Upper lobe of right lung (tissue), 1 donor: ENCODE data around the gene ABI2. TPM values are rescaled to one million over a fixed set of nuclear protein-coding genes. Genes with fewer than 3 reads are reported as not detected.

ENCODE experiments used
- ATAC-seq: fragments of 200-7000 bp; cut with Tn5 transposase; one replicate; pipeline ENCODE4 v1.9.1; 2020; ENCODE audit warnings: mild to moderate bottlenecking, moderate library complexity
- DNase-seq: peaks from one replicate; pipeline ENCODE4 v3.0.0-alpha.2; 2020
- H3K27ac ChIP-seq: fragments of 200-600 bp; one replicate; pipeline ENCODE4 v1.8.0; 2022
- H3K27me3 ChIP-seq: fragments of 200-600 bp; one replicate; pipeline ENCODE4 v1.8.0; 2022; ENCODE audit warnings: mild to moderate bottlenecking
- H3K36me3 ChIP-seq: fragments of 200-600 bp; one replicate; pipeline ENCODE4 v1.8.0; 2022
- H3K4me1 ChIP-seq: fragments of 200-600 bp; one replicate; pipeline ENCODE4 v1.8.0; 2022
- H3K4me3 ChIP-seq: fragments of 200-600 bp; one replicate; pipeline ENCODE4 v1.8.0; 2022; ENCODE audit warnings: mild to moderate bottlenecking
- H3K9me3 ChIP-seq: fragments of 200-600 bp; one replicate; pipeline ENCODE4 v1.8.0; 2022
- CTCF ChIP-seq: fragments of 200-600 bp; IDR thresholded peaks from one replicate; pipeline ENCODE4 v1.8.0; 2022; ENCODE audit warnings: antibody characterized with exemption
- intact Hi-C: fragments of 100-400 bp; cut with DNase I; formaldehyde crosslinking; loops from one replicate; pipeline ENCODE4 v1.11.0; 2022
- total RNA-seq: library from RNA; stranded (reverse); fragmentation: NEBNext Ultra II Directional; extraction: Animal tissue kit (Norgen Biotek cat#: 25700); gene quantifications from one replicate; pipeline ENCODE4 v1.2.1, GENCODE V29; 2021
- donor health status: DM: no; HTN: yes; CAD: no; lungs with severe emphysema.

Gene ABI2
- total RNA-seq, 1 donor from 2014 or later: 46.3 TPM

- intact Hi-C loops: no loop called here
These were observed 72.8 kb downstream of the ABI2 start for GRCh38 chr2:203400805-203401585.

GRCh38 chr2:203404996-203405395 is 76.8 kb downstream of the ABI2 start:
- ATAC-seq: no peak
- intact Hi-C loops: no loop called here
- H3K27me3 ChIP-seq: no peaks in the 10 kb centered on the region
- no peak overlapping the region for H3K4me3 ChIP-seq
- TF ChIP-seq CTCF: no peak
- peaks cover 35% of the 10 kb centered on the region for H3K36me3 ChIP-seq
- H3K4me1 ChIP-seq: no peaks in the 10 kb centered on the region
- no peak overlapping the region for H3K27ac ChIP-seq
- DNase-seq: no peak
- H3K9me3 ChIP-seq: no peaks in the 10 kb centered on the region

More at GRCh38 chr2:203400805-203401585, 72.8 kb downstream of the ABI2 start:
- TF ChIP-seq CTCF: no peak
- DNase-seq (no peak), ATAC-seq (no peak)
- peaks cover 24% of the 10 kb centered on the region for H3K36me3 ChIP-seq
- H3K4me1 ChIP-seq: no peaks in the 10 kb centered on the region
- no peaks in the 10 kb centered on the region for H3K9me3 ChIP-seq
- no peak overlapping the region for H3K27ac ChIP-seq
- H3K27me3 ChIP-seq: no peaks in the 10 kb centered on the region
- H3K4me3 ChIP-seq: no peak overlapping the region

- Histone ChIP-seq H3K4me3 (no peak overlapping the region), H3K27me3 (no peaks in the 10 kb centered on the region), H3K4me1 (no peaks in the 10 kb centered on the region), H3K9me3 (no peaks in the 10 kb centered on the region), H3K27ac (no peak overlapping the region), H3K36me3 (peaks cover 35% of the 10 kb centered on the region)
- no peak for DNase-seq
- intact Hi-C loops: no loop called here
- TF ChIP-seq CTCF: no peak
- no peak for ATAC-seq
These were observed 79.3 kb downstream of the ABI2 start for GRCh38 chr2:203407496-203407895.

GRCh38 chr2:203412546-203413331 is 84.5 kb downstream of the ABI2 start:
- no peak for TF ChIP-seq CTCF
- Histone ChIP-seq H3K4me1 (no peaks in the 10 kb centered on the region), H3K27me3 (no peaks in the 10 kb centered on the region), H3K36me3 (peaks cover 22% of the 10 kb centered on the region), H3K9me3 (no peaks in the 10 kb centered on the region), H3K27ac (no peak overlapping the region), H3K4me3 (no peak overlapping the region)
- DNase-seq (no peak), ATAC-seq (peak; percentile 41)
- intact Hi-C loops: no loop called here

- peaks cover 27% of the 10 kb centered on the region for H3K36me3 ChIP-seq
- intact Hi-C loops: no loop called here
- H3K27ac ChIP-seq: no peak overlapping the region
- H3K4me1 ChIP-seq: no peaks in the 10 kb centered on the region
- no peak for TF ChIP-seq CTCF
- H3K9me3 ChIP-seq: no peaks in the 10 kb centered on the region
- ATAC-seq: no peak
- no peaks in the 10 kb centered on the region for H3K27me3 ChIP-seq
- DNase-seq: no peak
- no peak overlapping the region for H3K4me3 ChIP-seq
These were observed 85.6 kb downstream of the ABI2 start for GRCh38 chr2:203413796-203414195.
